ENCODE results near the gene LRP5. TPM values are rescaled to one million over a fixed set of nuclear protein-coding genes. Genes with fewer than 3 reads are reported as not detected.

The LRP5 gene
- polyA plus RNA-seq, 3 donors = 0.23 to 0.29 TPM; not detected in 1

GRCh38 chr11:68363776-68364175, 51.4 kb downstream of the LRP5 start:
- Mint-ChIP-seq H3K27ac (no peak overlapping the region), H3K36me3 (no peaks in the 10 kb centered on the region), H3K4me1 (peaks cover 8% of the 10 kb centered on the region), H3K4me3 (no peak overlapping the region), H3K9me3 (peaks cover 0 to 9% (median 0%) of the 10 kb centered on the region in 7 donors), H3K27me3 (ENCODE audit: low read depth in 3 of 3) (peaks cover 0 to under 1% (median 0%) of the 10 kb centered on the region in 3 donors)
- no peaks in the 10 kb centered on the region for H4K20me1 ChIP-seq (ENCODE audit: insufficient read depth, low read length)
- H3K36me3 ChIP-seq (replicated peaks in 1 of 2; ENCODE audit: control insufficient read depth in 1 of 2, insufficient read depth in 2 of 2, low read length in 2 of 2) = no peaks in the 10 kb centered on the region
- no peak overlapping the region for H3K9ac ChIP-seq (ENCODE audit: insufficient read depth, low read length, poor library complexity, severe bottlenecking)
- intact Hi-C loops (cut with micrococcal nuclease) = no loop called here
- 100% methylated on average over 2 of the region's 20 CpGs for WGBS (ENCODE audit: insufficient coverage)
- H3K4me1 ChIP-seq (ENCODE audit: control insufficient read depth in 1 of 2, insufficient read depth in 2 of 2, low read length in 2 of 2) = no peaks in the 10 kb centered on the region
- no peak overlapping the region for H3K27ac ChIP-seq (ENCODE audit: low read depth in 1 of 2, low read length in 2 of 2)
- H3K9me3 ChIP-seq (replicated peaks in 1 of 2; ENCODE audit: control insufficient read depth in 1 of 2, insufficient read depth in 1 of 2, low read length in 2 of 2) = peaks cover 0 to 6% of the 10 kb centered on the region in 2 donors
- H3K27me3 ChIP-seq (ENCODE audit: control insufficient read depth in 2 of 2, insufficient read depth in 2 of 2, low read length in 2 of 2) = no peaks in the 10 kb centered on the region
- no peak for DNase-seq
- H3K4me2 ChIP-seq (replicated peaks; ENCODE audit: extremely low read depth, low read length, poor library complexity, severe bottlenecking) = no peak overlapping the region
- no peak overlapping the region for H2AFZ ChIP-seq (ENCODE audit: insufficient read depth, low read depth, low read length, poor library complexity, severe bottlenecking)
- TF ChIP-seq CTCF (IDR thresholded peaks at IDR 0.05) = no peak
- H3K79me2 ChIP-seq (ENCODE audit: insufficient read depth, low read length) = no peaks in the 10 kb centered on the region
- no peak overlapping the region for H3K4me3 ChIP-seq (replicated peaks in 1 of 3; ENCODE audit: low read depth in 2 of 3, low read length in 3 of 3)

DNA sequence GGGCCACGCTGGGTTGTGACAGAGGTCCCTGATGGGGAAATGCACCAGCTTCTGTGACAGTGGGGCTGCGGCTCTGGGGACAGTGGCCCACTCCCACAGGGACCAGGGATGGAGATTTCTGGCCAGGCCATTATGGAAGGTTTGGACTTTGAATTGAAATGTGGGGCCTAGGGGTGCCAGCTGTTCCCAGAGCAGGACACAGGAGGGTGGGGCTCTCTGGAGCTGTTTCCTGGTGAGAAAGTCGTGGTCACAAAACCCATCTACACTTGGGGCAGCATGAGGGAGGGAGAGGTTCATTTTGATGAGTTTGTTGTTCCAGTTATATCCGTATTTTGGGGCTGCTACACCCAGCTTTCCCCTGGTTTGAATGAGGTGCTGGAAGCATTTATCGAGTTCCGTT, 52.2 kb downstream of the LRP5 start:
- no peak for TF ChIP-seq CTCF (IDR thresholded peaks at IDR 0.05)
- no peak overlapping the region for H3K9ac ChIP-seq (ENCODE audit: insufficient read depth, low read length, poor library complexity, severe bottlenecking)
- no peak for DNase-seq
- 75% methylated on average over 5 of the region's 6 CpGs for WGBS (ENCODE audit: insufficient coverage)
- no peak overlapping the region for H2AFZ ChIP-seq (ENCODE audit: insufficient read depth, low read depth, low read length, poor library complexity, severe bottlenecking)
- H3K4me1 ChIP-seq (ENCODE audit: control insufficient read depth in 1 of 2, insufficient read depth in 2 of 2, low read length in 2 of 2) = peaks cover under 1% of the 10 kb centered on the region in 2 donors
- peaks cover 0 to 6% of the 10 kb centered on the region in 2 donors for H3K9me3 ChIP-seq (replicated peaks in 1 of 2; ENCODE audit: control insufficient read depth in 1 of 2, insufficient read depth in 1 of 2, low read length in 2 of 2)
- Mint-ChIP-seq H3K4me3 (no peak overlapping the region), H3K27me3 (ENCODE audit: low read depth in 3 of 3) (peaks cover 0 to 1% (median 0%) of the 10 kb centered on the region in 3 donors), H3K36me3 (no peaks in the 10 kb centered on the region), H3K27ac (no peak overlapping the region), H3K4me1 (peaks cover 11% of the 10 kb centered on the region), H3K9me3 (peaks cover 0 to 7% (median 0%) of the 10 kb centered on the region in 7 donors)
- no peaks in the 10 kb centered on the region for H4K20me1 ChIP-seq (ENCODE audit: insufficient read depth, low read length)
- H3K36me3 ChIP-seq (replicated peaks in 1 of 2; ENCODE audit: control insufficient read depth in 1 of 2, insufficient read depth in 2 of 2, low read length in 2 of 2) = no peaks in the 10 kb centered on the region
- no peak overlapping the region for H3K27ac ChIP-seq (ENCODE audit: low read depth in 1 of 2, low read length in 2 of 2)
- intact Hi-C loops (cut with micrococcal nuclease) = no loop called here
- no peak overlapping the region for H3K4me3 ChIP-seq (replicated peaks in 1 of 3; ENCODE audit: low read depth in 2 of 3, low read length in 3 of 3)
- no peaks in the 10 kb centered on the region for H3K79me2 ChIP-seq (ENCODE audit: insufficient read depth, low read length)
- no peaks in the 10 kb centered on the region for H3K27me3 ChIP-seq (ENCODE audit: control insufficient read depth in 2 of 2, insufficient read depth in 2 of 2, low read length in 2 of 2)
- no peak overlapping the region for H3K4me2 ChIP-seq (replicated peaks; ENCODE audit: extremely low read depth, low read length, poor library complexity, severe bottlenecking)

Data from CD14-positive monocyte (primary cell).